Measurements from ENCODE around the gene NPTX2. TPM values are rescaled to one million over a fixed set of nuclear protein-coding genes. Genes with fewer than 3 reads are reported as not detected.

Gene NPTX2
- total and polyA plus RNA-seq, 2 experiments from 2014 or later = 8.2 to 24.1 TPM

GRCh38 chr7:98674881-98675280 lies 57.8 kb downstream of the NPTX2 start (continued):
- no peak for TF ChIP-seq EZH2phosphoT487 (IDR thresholded peaks at IDR 0.05; ENCODE audit: unreplicated experiment)
- TF ChIP-seq ZNF331 (CRISPR knock-in tag; IDR thresholded peaks at IDR 0.05; ENCODE audit: low read depth) = no peak
- TF ChIP-seq POLR2AphosphoS5 (IDR thresholded peaks at IDR 0.05; ENCODE audit: low read depth) = no peak
- TF ChIP-seq CTCF (conservative IDR thresholded peaks at IDR 0.05; ENCODE audit: low read depth in 2 of 2) = no peak
- no peak for TF ChIP-seq NANOG (IDR thresholded peaks at IDR 0.05; ENCODE audit: borderline replicate concordance)
- no peak for TF ChIP-seq CREB1 (CRISPR knock-in tag; IDR thresholded peaks at IDR 0.05; ENCODE audit: low read depth)
- TF ChIP-seq REST (IDR thresholded peaks at IDR 0.05; ENCODE audit: unreplicated experiment) = no peak

DNA sequence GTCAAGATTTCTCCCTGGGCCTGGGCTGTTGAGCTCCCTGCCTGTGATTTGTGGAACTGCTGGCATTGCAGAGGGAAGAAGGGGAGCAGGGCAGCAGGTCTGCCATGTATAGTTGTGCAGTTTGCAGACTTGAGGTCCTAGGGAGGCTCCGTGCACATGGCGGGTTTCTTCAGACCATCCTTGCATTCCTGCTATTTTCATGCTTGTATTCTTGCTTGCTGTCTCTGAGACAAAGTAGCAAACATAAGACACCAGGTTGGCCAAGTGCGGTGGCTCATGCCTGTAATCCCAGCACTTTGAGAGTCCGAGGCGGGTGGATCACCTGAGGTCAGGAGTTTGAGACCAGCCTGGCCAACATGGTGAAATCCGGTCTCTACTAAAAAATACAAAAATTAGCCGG lies 61.1 kb downstream of the NPTX2 start:
- Mint-ChIP-seq H3K36me3 (ENCODE audit: low read depth) (no peaks in the 10 kb centered on the region), H3K27ac (no peak overlapping the region), H3K4me3 (no peak overlapping the region), H3K27me3 (ENCODE audit: insufficient read depth, low read depth, poor library complexity) (peaks cover 2% of the 10 kb centered on the region), H3K4me1 (no peaks in the 10 kb centered on the region), H3K9me3 (peaks cover 15% of the 10 kb centered on the region)
- DNase-seq (ENCODE audit: low spot score) (no peak), ATAC-seq (no peak)
- Histone ChIP-seq H3K4me1 (ENCODE audit: insufficient read depth) (no peaks in the 10 kb centered on the region), H3K4me2 (no peak overlapping the region), H3K27ac (ENCODE audit: low read depth) (no peak overlapping the region), H3F3A (replicated peaks; ENCODE audit: low read depth) (no peaks in the 10 kb centered on the region), H3K36me3 (ENCODE audit: insufficient read depth) (no peaks in the 10 kb centered on the region), H4K20me1 (replicated peaks; ENCODE audit: insufficient read depth) (no peaks in the 10 kb centered on the region), H3K27me3 (ENCODE audit: insufficient read depth) (no peaks in the 10 kb centered on the region), H3K9me2 (ENCODE audit: insufficient read depth) (no peaks in the 10 kb centered on the region), H2AFZ (no peak overlapping the region), H3K4me3 (no peak overlapping the region), H3K79me2 (replicated peaks; ENCODE audit: insufficient read depth) (no peaks in the 10 kb centered on the region)
- TF ChIP-seq EZH2 (IDR thresholded peaks at IDR 0.05; ENCODE audit: low read depth, unreplicated experiment) (no peak), REST (IDR thresholded peaks at IDR 0.05; ENCODE audit: unreplicated experiment) (no peak)
- TF ChIP-seq, protein P1, sequence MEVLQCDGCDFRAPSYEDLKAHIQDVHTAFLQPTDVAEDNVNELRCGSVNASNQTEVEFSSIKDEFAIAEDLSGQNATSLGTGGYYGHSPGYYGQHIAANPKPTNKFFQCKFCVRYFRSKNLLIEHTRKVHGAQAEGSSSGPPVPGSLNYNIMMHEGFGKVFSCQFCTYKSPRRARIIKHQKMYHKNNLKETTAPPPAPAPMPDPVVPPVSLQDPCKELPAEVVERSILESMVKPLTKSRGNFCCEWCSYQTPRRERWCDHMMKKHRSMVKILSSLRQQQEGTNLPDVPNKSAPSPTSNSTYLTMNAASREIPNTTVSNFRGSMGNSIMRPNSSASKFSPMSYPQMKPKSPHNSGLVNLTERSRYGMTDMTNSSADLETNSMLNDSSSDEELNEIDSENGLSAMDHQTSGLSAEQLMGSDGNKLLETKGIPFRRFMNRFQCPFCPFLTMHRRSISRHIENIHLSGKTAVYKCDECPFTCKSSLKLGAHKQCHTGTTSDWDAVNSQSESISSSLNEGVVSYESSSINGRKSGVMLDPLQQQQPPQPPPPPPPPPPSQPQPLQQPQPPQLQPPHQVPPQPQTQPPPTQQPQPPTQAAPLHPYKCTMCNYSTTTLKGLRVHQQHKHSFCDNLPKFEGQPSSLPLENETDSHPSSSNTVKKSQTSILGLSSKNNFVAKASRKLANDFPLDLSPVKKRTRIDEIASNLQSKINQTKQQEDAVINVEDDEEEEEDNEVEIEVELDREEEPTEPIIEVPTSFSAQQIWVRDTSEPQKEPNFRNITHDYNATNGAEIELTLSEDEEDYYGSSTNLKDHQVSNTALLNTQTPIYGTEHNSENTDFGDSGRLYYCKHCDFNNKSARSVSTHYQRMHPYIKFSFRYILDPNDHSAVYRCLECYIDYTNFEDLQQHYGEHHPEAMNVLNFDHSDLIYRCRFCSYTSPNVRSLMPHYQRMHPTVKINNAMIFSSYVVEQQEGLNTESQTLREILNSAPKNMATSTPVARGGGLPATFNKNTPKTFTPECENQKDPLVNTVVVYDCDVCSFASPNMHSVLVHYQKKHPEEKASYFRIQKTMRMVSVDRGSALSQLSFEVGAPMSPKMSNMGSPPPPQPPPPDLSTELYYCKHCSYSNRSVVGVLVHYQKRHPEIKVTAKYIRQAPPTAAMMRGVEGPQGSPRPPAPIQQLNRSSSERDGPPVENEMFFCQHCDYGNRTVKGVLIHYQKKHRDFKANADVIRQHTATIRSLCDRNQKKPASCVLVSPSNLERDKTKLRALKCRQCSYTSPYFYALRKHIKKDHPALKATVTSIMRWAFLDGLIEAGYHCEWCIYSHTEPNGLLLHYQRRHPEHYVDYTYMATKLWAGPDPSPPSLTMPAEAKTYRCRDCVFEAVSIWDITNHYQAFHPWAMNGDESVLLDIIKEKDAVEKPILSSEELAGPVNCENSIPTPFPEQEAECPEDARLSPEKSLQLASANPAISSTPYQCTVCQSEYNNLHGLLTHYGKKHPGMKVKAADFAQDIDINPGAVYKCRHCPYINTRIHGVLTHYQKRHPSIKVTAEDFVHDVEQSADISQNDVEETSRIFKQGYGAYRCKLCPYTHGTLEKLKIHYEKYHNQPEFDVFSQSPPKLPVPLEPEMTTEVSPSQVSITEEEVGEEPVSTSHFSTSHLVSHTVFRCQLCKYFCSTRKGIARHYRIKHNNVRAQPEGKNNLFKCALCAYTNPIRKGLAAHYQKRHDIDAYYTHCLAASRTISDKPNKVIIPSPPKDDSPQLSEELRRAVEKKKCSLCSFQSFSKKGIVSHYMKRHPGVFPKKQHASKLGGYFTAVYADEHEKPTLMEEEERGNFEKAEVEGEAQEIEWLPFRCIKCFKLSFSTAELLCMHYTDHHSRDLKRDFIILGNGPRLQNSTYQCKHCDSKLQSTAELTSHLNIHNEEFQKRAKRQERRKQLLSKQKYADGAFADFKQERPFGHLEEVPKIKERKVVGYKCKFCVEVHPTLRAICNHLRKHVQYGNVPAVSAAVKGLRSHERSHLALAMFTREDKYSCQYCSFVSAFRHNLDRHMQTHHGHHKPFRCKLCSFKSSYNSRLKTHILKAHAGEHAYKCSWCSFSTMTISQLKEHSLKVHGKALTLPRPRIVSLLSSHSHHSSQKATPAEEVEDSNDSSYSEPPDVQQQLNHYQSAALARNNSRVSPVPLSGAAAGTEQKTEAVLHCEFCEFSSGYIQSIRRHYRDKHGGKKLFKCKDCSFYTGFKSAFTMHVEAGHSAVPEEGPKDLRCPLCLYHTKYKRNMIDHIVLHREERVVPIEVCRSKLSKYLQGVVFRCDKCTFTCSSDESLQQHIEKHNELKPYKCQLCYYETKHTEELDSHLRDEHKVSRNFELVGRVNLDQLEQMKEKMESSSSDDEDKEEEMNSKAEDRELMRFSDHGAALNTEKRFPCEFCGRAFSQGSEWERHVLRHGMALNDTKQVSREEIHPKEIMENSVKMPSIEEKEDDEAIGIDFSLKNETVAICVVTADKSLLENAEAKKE (CRISPR knock-in tag; IDR thresholded peaks at IDR 0.05) = no peak

All from GM23338 (cell line).